HepG2 (cell line): ENCODE measurements around the gene AAR2. TPM values are rescaled to one million over a fixed set of nuclear protein-coding genes. Genes with fewer than 3 reads are reported as not detected.

ENCODE experiments used
- ATF7 ChIP-seq, 2 experiments: fragments of 450-650 bp in 1 of 2; sonication (generic) in 1 of 2; formaldehyde crosslinking in 1 of 2; IDR thresholded peaks; 2 replicates each; pipeline versions ENCODE4 v1.4.0 to v1.6.1; 2016 to 2020; ENCODE audit warnings: antibody characterized with exemption in 1 of 2, mild to moderate bottlenecking in 1 of 2, missing genetic modification reagents in 1 of 2
- DMAP1 ChIP-seq: IDR thresholded peaks from 2 replicates; pipeline ENCODE4 v1.6.1; 2016
- GABPB1 ChIP-seq: IDR thresholded peaks from 2 replicates; pipeline ENCODE4 v1.6.1; 2016; ENCODE audit warnings: mild to moderate bottlenecking, missing genetic modification reagents, moderate library complexity, missing compliant biosample characterization
- HIVEP1 ChIP-seq: sonication (generic); formaldehyde crosslinking; IDR thresholded peaks from 2 replicates; pipeline ENCODE4 v1.4.0; 2020; ENCODE audit warnings: mild to moderate bottlenecking, missing genetic modification reagents
- KDM1A ChIP-seq: IDR thresholded peaks from 2 replicates; pipeline ENCODE4 v1.6.1; 2016; ENCODE audit warnings: missing compliant biosample characterization
- KDM2A ChIP-seq: sonication (generic); formaldehyde crosslinking; IDR thresholded peaks from 2 replicates; pipeline ENCODE4 v1.4.0; 2020; ENCODE audit warnings: low read depth, missing genetic modification reagents, borderline replicate concordance
- KDM5A ChIP-seq: fragments of 200-600 bp; sonication (generic); IDR thresholded peaks from 2 replicates; pipeline ENCODE4 v1.7.0; 2018; ENCODE audit warnings: antibody characterized with exemption, mild to moderate bottlenecking, low read length, borderline replicate concordance
- MXD3 ChIP-seq: IDR thresholded peaks from 2 replicates; pipeline ENCODE4 v1.6.1; 2016; ENCODE audit warnings: mild to moderate bottlenecking, missing biosample characterization, missing genetic modification reagents
- PBX3 ChIP-seq: sonication (generic); formaldehyde crosslinking; IDR thresholded peaks from 2 replicates; pipeline ENCODE4 v1.8.1; 2023; ENCODE audit warnings: missing genetic modification reagents, inconsistent platforms, borderline replicate concordance
- PLSCR1 ChIP-seq: sonication (generic); formaldehyde crosslinking; IDR thresholded peaks from 2 replicates; pipeline ENCODE4 v1.5.0; 2020; ENCODE audit warnings: missing genetic modification reagents, mild to moderate bottlenecking, borderline replicate concordance
- POLR2A ChIP-seq, 2 experiments: IDR thresholded peaks; 2 replicates each; pipeline ENCODE4 v1.6.1; 2011; ENCODE audit warnings: low read depth in 2 of 2, low read length in 2 of 2, mild to moderate bottlenecking in 1 of 2, moderate library complexity in 1 of 2; ENCODE audit not compliant: insufficient read depth in 1 of 2
- RBAK ChIP-seq: sonication (generic); formaldehyde crosslinking; IDR thresholded peaks from 2 replicates; pipeline ENCODE4 v1.5.1; 2020; ENCODE audit warnings: mild to moderate bottlenecking, missing genetic modification reagents
- SMYD3 ChIP-seq: sonication (generic); formaldehyde crosslinking; IDR thresholded peaks from 2 replicates; pipeline ENCODE4 v1.8.1; 2023; ENCODE audit warnings: mild to moderate bottlenecking, missing genetic modification reagents
- SNAPC2 ChIP-seq: sonication (generic); formaldehyde crosslinking; IDR thresholded peaks from 2 replicates; pipeline ENCODE4 v1.8.1; 2022; ENCODE audit warnings: mild to moderate bottlenecking, missing genetic modification reagents
- TBX3 ChIP-seq: fragments of 450-650 bp; IDR thresholded peaks from 2 replicates; pipeline ENCODE4 v1.6.1; 2017; ENCODE audit warnings: antibody characterized with exemption, mild to moderate bottlenecking, inconsistent platforms, borderline replicate concordance
- TEAD2 ChIP-seq: sonication (generic); formaldehyde crosslinking; IDR thresholded peaks from 2 replicates; pipeline ENCODE4 v1.9.0; 2021; ENCODE audit warnings: missing genetic modification reagents
- TFDP2 ChIP-seq: sonication (generic); formaldehyde crosslinking; IDR thresholded peaks from 2 replicates; pipeline ENCODE4 v1.4.0; 2020; ENCODE audit warnings: missing genetic modification reagents
- TFE3 ChIP-seq: IDR thresholded peaks from 2 replicates; pipeline ENCODE4 v1.6.1; 2016
- ZC3H4 ChIP-seq: sonication (generic); formaldehyde crosslinking; IDR thresholded peaks from 2 replicates; pipeline ENCODE4 v1.4.0; 2020; ENCODE audit warnings: missing genetic modification reagents, borderline replicate concordance
- ZFP37 ChIP-seq: sonication (generic); formaldehyde crosslinking; IDR thresholded peaks from 2 replicates; pipeline ENCODE4 v1.4.0; 2020; ENCODE audit warnings: missing genetic modification reagents, borderline replicate concordance
- ZNF235 ChIP-seq: sonication (generic); formaldehyde crosslinking; IDR thresholded peaks from 2 replicates; pipeline ENCODE4 v1.8.1; 2023; ENCODE audit warnings: mild to moderate bottlenecking, missing genetic modification reagents, borderline replicate concordance
- ZNF589 ChIP-seq: sonication (generic); formaldehyde crosslinking; conservative IDR thresholded peaks from 2 replicates; pipeline ENCODE4 v1.8.0; 2022; ENCODE audit warnings: mild to moderate bottlenecking, moderate library complexity, missing genetic modification reagents
- ZNF605 ChIP-seq: sonication (generic); formaldehyde crosslinking; IDR thresholded peaks from 2 replicates; pipeline ENCODE4 v1.8.0; 2022; ENCODE audit warnings: mild to moderate bottlenecking, missing genetic modification reagents
- ZNF775 ChIP-seq: sonication (generic); formaldehyde crosslinking; IDR thresholded peaks from 2 replicates; pipeline ENCODE4 v1.4.0; 2020; ENCODE audit warnings: missing genetic modification reagents, mild to moderate bottlenecking, moderate library complexity, borderline replicate concordance
- polyA plus RNA-seq, 8 experiments: library from polyadenylated mRNA; depleted of rRNA in 3 of 8; stranded (reverse) in 7 of 8; unstranded in 1 of 8; fragments of >200 nt; fragmentation: Illumina TruSeq in 4 of 8; extraction: Trizol in 4 of 8; gene quantifications; 2 replicates each; pipeline versions ENCODE4 v1.2.1 to v1.2.3, GENCODE V29; 2011 to 2016; ENCODE audit warnings: low read depth in 4 of 8, missing spikeins in 1 of 8, mixed read lengths in 1 of 8; ENCODE audit not compliant: insufficient read depth in 1 of 8
- total RNA-seq, 5 experiments: library from RNA; depleted of rRNA; stranded (reverse); fragments of >200 nt; fragmentation: Illumina TruSeq; extraction: Trizol; gene quantifications; 2 replicates each; pipeline ENCODE4 v1.2.3, GENCODE V29; 2016; ENCODE audit warnings: low read depth in 1 of 5

The AAR2 gene
- total and polyA plus RNA-seq, 2 of the 13 experiments (the other 11 are each of a cell fraction or from before 2014, with no cell fraction given), result 45.2 to 46.2 TPM

DNA sequence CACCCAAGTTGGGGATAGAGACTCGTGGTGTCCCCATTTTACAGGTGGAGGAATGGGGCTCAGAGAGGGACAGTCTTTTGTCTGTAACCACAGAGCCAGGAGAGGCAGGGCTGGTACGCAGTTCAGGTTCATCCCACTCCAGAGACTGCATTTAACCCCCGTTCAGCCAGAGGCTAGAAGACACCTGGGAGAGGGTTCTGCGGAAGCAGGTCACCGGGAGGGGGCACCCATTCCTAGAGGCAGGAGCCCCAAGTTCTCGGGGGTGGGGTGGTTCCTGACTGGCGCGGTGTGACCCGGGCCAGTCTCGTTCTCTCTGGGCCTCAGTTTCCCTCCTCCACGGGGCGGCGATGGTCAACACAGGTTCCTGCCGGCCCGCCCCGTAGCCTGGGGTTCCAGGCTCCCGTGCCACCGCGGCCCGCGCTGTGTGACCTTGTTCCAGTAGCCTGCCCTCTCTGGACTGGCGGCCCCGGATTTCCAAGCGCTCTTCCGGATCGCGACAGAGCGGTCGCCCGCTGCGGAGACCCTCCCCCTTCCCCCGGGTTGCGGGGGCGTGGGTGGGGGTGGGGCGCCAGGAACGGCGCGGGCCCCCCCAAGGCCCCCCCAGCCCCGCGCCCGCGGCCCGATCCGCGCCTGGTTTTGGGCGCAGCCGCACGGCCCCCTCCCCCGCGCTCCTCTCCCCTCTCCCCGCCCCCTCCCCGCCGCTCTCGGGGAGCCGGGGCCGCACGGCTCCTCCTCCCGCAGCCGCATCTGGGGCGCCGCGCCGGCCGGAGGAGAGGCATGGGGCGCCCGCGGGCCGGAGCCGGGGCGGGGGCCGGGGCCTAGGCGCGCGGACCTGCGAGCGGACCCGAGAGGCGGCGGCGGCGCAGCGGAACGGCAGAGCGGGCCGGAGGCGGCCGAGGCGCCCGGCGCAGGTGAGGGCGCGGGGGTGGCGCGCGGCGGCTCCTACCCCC, 69.6 kb downstream of the AAR2 start, which contains the start of gene DLGAP4 (continued):
- TF ChIP-seq ATF7 (IDR thresholded peaks at IDR 0.05) (no peak), ATF7 (CRISPR knock-in tag; IDR thresholded peaks at IDR 0.05) (no peak), KDM2A (CRISPR knock-in tag) (no peak), ZNF775 (CRISPR knock-in tag) (no peak), ZC3H4 (no peak), TBX3 (no peak), POLR2A (IDR thresholded peaks at IDR 0.05; ENCODE audit: insufficient read depth in 1 of 2, low read depth in 2 of 2, low read length in 2 of 2) (no peak), TFE3 (CRISPR knock-in tag) (no peak), TEAD2 (CRISPR knock-in tag) (no peak), HIVEP1 (CRISPR knock-in tag) (no peak), PLSCR1 (CRISPR knock-in tag) (no peak), SNAPC2 (no peak), ZFP37 (CRISPR knock-in tag) (no peak), ZNF605 (CRISPR knock-in tag) (no peak), ZNF589 (CRISPR knock-in tag) (no peak), PBX3 (CRISPR knock-in tag) (no peak), KDM5A (no peak), DMAP1 (CRISPR knock-in tag) (no peak), SMYD3 (CRISPR knock-in tag) (no peak), GABPB1 (peak; percentile 25; the same call in 1 of the 2 replicates), RBAK (CRISPR knock-in tag) (no peak), ZNF235 (CRISPR knock-in tag) (no peak), MXD3 (CRISPR knock-in tag) (no peak), TFDP2 (CRISPR knock-in tag) (no peak), KDM1A (peak; percentile 85; the same call in 1 of the 2 replicates)
